PFSK-1 (cell line): Measurements from ENCODE around the gene FBN3.

ENCODE experiments used
- FOXP2 ChIP-seq: optimal IDR thresholded peaks from 2 replicates; pipeline ENCODE3; 2011; ENCODE audit warnings: borderline replicate concordance, control low read depth, inconsistent platforms; ENCODE audit not compliant: insufficient read depth; ENCODE audit errors: extremely low read length, extremely low read depth
- POLR2AphosphoS5 ChIP-seq: IDR thresholded peaks from 2 replicates; pipeline ENCODE4 v1.6.1; 2012; ENCODE audit warnings: low read depth, mild to moderate bottlenecking, control low read depth, low read length, moderate library complexity
- REST ChIP-seq, 2 experiments: IDR thresholded peaks; 2 replicates each; pipeline versions ENCODE4 v1.6.1 to v1.8.0; 2011 to 2012; ENCODE audit warnings: low read depth in 2 of 2, low read length in 2 of 2, control low read depth in 1 of 2, inconsistent platforms in 1 of 2, mild to moderate bottlenecking in 1 of 2, moderate library complexity in 1 of 2; ENCODE audit not compliant: insufficient read depth in 1 of 2
- SIN3A ChIP-seq: IDR thresholded peaks from 2 replicates; pipeline ENCODE4 v1.6.1; 2012; ENCODE audit warnings: mild to moderate bottlenecking, low read length, moderate library complexity, borderline replicate concordance; ENCODE audit not compliant: insufficient read depth
- TAF1 ChIP-seq: IDR thresholded peaks from 2 replicates; pipeline ENCODE4 v1.6.1; 2012; ENCODE audit warnings: low read length, control low read depth, borderline replicate concordance; ENCODE audit not compliant: insufficient read depth

Gene FBN3

GRCh38 chr19:8086849-8087248 is 62.5 kb downstream of the FBN3 start:
- TF ChIP-seq REST (IDR thresholded peaks at IDR 0.05; ENCODE audit: insufficient read depth in 1 of 2, low read depth in 2 of 2, low read length in 2 of 2): no peak
- no peak for TF ChIP-seq POLR2AphosphoS5

- peak; percentile 92 for TF ChIP-seq FOXP2
- TF ChIP-seq POLR2AphosphoS5: no peak
Measured at GRCh38 chr19:8085598-8086408, 63.6 kb downstream of the FBN3 start.

- TF ChIP-seq POLR2AphosphoS5 (no peak), TAF1 (no peak), REST (IDR thresholded peaks at IDR 0.05; ENCODE audit: insufficient read depth in 1 of 2, low read depth in 2 of 2, low read length in 2 of 2) (no peak), FOXP2 (no peak), SIN3A (no peak)
Measured at GRCh38 chr19:8084152-8084551, 65.2 kb downstream of the FBN3 start.

- TF ChIP-seq SIN3A (no peak), POLR2AphosphoS5 (no peak), FOXP2 (no peak), REST (IDR thresholded peaks at IDR 0.05; ENCODE audit: insufficient read depth in 1 of 2, low read depth in 2 of 2, low read length in 2 of 2) (no peak), TAF1 (no peak)
Measured at GRCh38 chr19:8083141-8083540, 66.3 kb downstream of the FBN3 start.

- no peak for TF ChIP-seq FOXP2
- no peak for TF ChIP-seq TAF1
Measured at GRCh38 chr19:8081569-8082550, 67.5 kb downstream of the FBN3 start.

GRCh38 chr19:8080832-8081231 is 68.6 kb downstream of the FBN3 start:
- TF ChIP-seq POLR2AphosphoS5 (no peak), FOXP2 (no peak), TAF1 (no peak), REST (IDR thresholded peaks at IDR 0.05; ENCODE audit: insufficient read depth in 1 of 2, low read depth in 2 of 2, low read length in 2 of 2) (no peak), SIN3A (no peak)
